Measurements from ENCODE around the gene STX11. TPM values are rescaled to one million over a fixed set of nuclear protein-coding genes. Genes with fewer than 3 reads are reported as not detected.
"Not testable (repeated sequence)": the region's sequence is repeated elsewhere in the genome, so short reads cannot be mapped to it uniquely, and the experiment has no call there.

Gene STX11
- polyA plus RNA-seq, 1 donor from 2014 or later: not detected

DNA sequence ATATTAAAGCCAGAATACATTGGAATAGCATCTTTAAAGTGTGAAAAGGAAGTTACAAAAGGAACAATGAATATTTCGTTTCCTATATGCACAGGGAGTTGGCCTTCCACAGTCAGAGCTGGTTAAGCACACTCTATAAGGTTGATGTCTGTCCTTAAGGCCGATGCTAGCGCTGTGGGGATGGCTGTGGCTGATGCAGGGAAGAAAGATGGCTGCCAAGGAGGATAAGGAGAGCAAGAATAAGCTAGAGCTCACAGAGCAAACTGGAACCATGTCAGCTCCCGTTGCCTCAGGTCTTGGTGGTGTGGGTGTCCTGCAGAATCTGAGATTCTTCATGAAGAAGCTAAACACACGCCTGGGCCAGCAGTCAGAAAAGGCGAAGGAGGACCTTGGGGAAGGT lies 20.8 kb upstream of the STX11 start:
- Histone ChIP-seq H3K9me3 (ENCODE audit: low read length) (no peaks in the 10 kb centered on the region), H3K4me3 (ENCODE audit: low read length) (no peak overlapping the region), H3K36me3 (ENCODE audit: insufficient read depth, low read length) (no peaks in the 10 kb centered on the region), H3K27ac (ENCODE audit: low read length) (no peak overlapping the region), H3K4me2 (ENCODE audit: low read length) (no peak overlapping the region), H3F3A (ENCODE audit: insufficient read depth, low read length, poor library complexity, severe bottlenecking) (no peaks in the 10 kb centered on the region), H3K79me2 (replicated peaks; ENCODE audit: insufficient read depth, low read length) (no peaks in the 10 kb centered on the region), H3K9ac (ENCODE audit: low read length) (no peak overlapping the region), H2AFZ (ENCODE audit: low read depth, low read length) (no peak overlapping the region), H3K9me2 (ENCODE audit: insufficient read depth, low read length) (no peaks in the 10 kb centered on the region), H4K20me1 (ENCODE audit: insufficient read depth) (no peaks in the 10 kb centered on the region), H3K27me3 (ENCODE audit: insufficient read depth, low read depth, low read length) (no peaks in the 10 kb centered on the region)
- no peak for TF ChIP-seq POLR2AphosphoS5 (IDR thresholded peaks at IDR 0.05)
- TF ChIP-seq RAD21 (conservative IDR thresholded peaks at IDR 0.05): no peak
- TF ChIP-seq REST (IDR thresholded peaks at IDR 0.05; ENCODE audit: borderline replicate concordance): no peak
- TF ChIP-seq EP300 (conservative IDR thresholded peaks at IDR 0.05; ENCODE audit: poor library complexity, severe bottlenecking): no peak
- TF ChIP-seq TAF1 (IDR thresholded peaks at IDR 0.05; ENCODE audit: low read depth): no peak
- no peak for TF ChIP-seq EZH2 (IDR thresholded peaks at IDR 0.05; ENCODE audit: borderline replicate concordance, insufficient read depth, low read length, poor library complexity, severe bottlenecking)
- no peak for TF ChIP-seq CTCF (IDR thresholded peaks at IDR 0.05; ENCODE audit: poor library complexity, severe bottlenecking)
- TF ChIP-seq MXI1 (conservative IDR thresholded peaks at IDR 0.05; ENCODE audit: poor library complexity, severe bottlenecking): no peak
- TF ChIP-seq SMC3 (conservative IDR thresholded peaks at IDR 0.05; ENCODE audit: poor library complexity): no peak

- Histone ChIP-seq H2AFZ (ENCODE audit: low read depth, low read length) (no peak overlapping the region), H4K20me1 (ENCODE audit: insufficient read depth) (no peaks in the 10 kb centered on the region), H3F3A (ENCODE audit: insufficient read depth, low read length, poor library complexity, severe bottlenecking) (no peaks in the 10 kb centered on the region), H3K4me2 (ENCODE audit: low read length) (no peak overlapping the region), H3K27ac (ENCODE audit: low read length) (no peak overlapping the region), H3K4me3 (ENCODE audit: low read length) (no peak overlapping the region), H3K79me2 (replicated peaks; ENCODE audit: insufficient read depth, low read length) (no peaks in the 10 kb centered on the region), H3K27me3 (ENCODE audit: insufficient read depth, low read depth, low read length) (no peaks in the 10 kb centered on the region), H3K9me2 (ENCODE audit: insufficient read depth, low read length) (no peaks in the 10 kb centered on the region), H3K9ac (ENCODE audit: low read length) (no peak overlapping the region), H3K36me3 (ENCODE audit: insufficient read depth, low read length) (no peaks in the 10 kb centered on the region), H3K9me3 (ENCODE audit: low read length) (no peaks in the 10 kb centered on the region)
- TF ChIP-seq REST (IDR thresholded peaks at IDR 0.05; ENCODE audit: borderline replicate concordance): no peak
- no peak for TF ChIP-seq RAD21 (conservative IDR thresholded peaks at IDR 0.05)
- TF ChIP-seq TAF1 (IDR thresholded peaks at IDR 0.05; ENCODE audit: low read depth): no peak
- TF ChIP-seq EP300 (conservative IDR thresholded peaks at IDR 0.05; ENCODE audit: poor library complexity, severe bottlenecking): no peak
- TF ChIP-seq SMC3 (conservative IDR thresholded peaks at IDR 0.05; ENCODE audit: poor library complexity): no peak
Observed at GRCh38 chr6:144131248-144131709, 19.0 kb upstream of the STX11 start.

DNA sequence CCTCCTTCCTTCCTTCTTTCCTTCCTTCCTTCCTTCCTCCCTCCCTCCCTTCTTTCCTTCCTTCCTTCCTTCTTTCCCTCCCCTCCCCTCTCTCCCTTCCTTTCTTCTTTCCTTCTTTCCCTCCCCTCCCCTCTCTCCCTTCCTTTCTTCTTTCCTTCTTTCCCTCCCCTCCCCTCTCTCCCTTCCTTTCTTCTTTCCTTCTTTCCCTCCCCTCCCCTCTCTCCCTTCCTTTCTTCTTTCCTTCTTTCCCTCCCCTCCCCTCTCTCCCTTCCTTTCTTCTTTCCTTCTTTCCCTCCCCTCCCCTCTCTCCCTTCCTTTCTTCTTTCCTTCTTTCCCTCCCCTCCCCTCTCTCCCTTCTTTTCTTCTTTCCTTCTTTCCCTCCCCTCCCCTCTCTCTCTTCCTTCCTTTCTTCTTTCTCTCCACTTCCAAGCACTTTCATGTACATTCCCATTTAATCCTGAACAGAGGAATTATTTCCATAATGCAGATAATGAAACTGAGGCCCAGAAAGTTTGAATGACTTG lies 18.1 kb upstream of the STX11 start:
- not testable (repeated sequence) for H3K79me2 ChIP-seq (replicated peaks; ENCODE audit: insufficient read depth, low read length); H3K4me3 ChIP-seq (ENCODE audit: low read length); H3K27ac ChIP-seq (ENCODE audit: low read length); H3K9me3 ChIP-seq (ENCODE audit: low read length); H4K20me1 ChIP-seq (ENCODE audit: insufficient read depth); H3K36me3 ChIP-seq (ENCODE audit: insufficient read depth, low read length); H3K4me2 ChIP-seq (ENCODE audit: low read length); H3F3A ChIP-seq (ENCODE audit: insufficient read depth, low read length, poor library complexity, severe bottlenecking); H3K9ac ChIP-seq (ENCODE audit: low read length); H3K27me3 ChIP-seq (ENCODE audit: insufficient read depth, low read depth, low read length); H3K9me2 ChIP-seq (ENCODE audit: insufficient read depth, low read length); H2AFZ ChIP-seq (ENCODE audit: low read depth, low read length)

All from neural cell (in vitro differentiated cells).